Chondrocyte (in vitro differentiated cells): ENCODE data around the gene SHROOM2. TPM values are rescaled to one million over a fixed set of nuclear protein-coding genes. Genes with fewer than 3 reads are reported as not detected.

Experiments used
- DNase-seq: peaks from one replicate; pipeline ENCODE4 v3.0.0; 2021; ENCODE audit warnings: mixed read lengths, low spot score
- H3K27ac Mint-ChIP-seq: one replicate; pipeline ENCODE4 v1.8.0; 2021; ENCODE audit warnings: mild to moderate bottlenecking, moderate library complexity, mixed read lengths; ENCODE audit not compliant: unreplicated experiment
- H3K27me3 Mint-ChIP-seq: 2 replicates; pipeline ENCODE4 v1.8.0; 2021; ENCODE audit warnings: low read depth, mixed read lengths
- H3K36me3 Mint-ChIP-seq: 2 replicates; pipeline ENCODE4 v1.8.0; 2021; ENCODE audit warnings: low read depth, mixed read lengths
- H3K4me1 Mint-ChIP-seq: 2 replicates; pipeline ENCODE4 v1.8.0; 2021; ENCODE audit warnings: low read depth, mild to moderate bottlenecking, mixed read lengths
- H3K4me3 Mint-ChIP-seq: one replicate; pipeline ENCODE4 v1.8.0; 2021; ENCODE audit warnings: mild to moderate bottlenecking, moderate library complexity, mixed read lengths; ENCODE audit not compliant: unreplicated experiment
- H3K9me3 Mint-ChIP-seq: 2 replicates; pipeline ENCODE4 v1.8.0; 2021; ENCODE audit warnings: low read depth, mixed read lengths
- CTCF ChIP-seq: fragments of 200-600 bp; sonication (generic); IDR thresholded peaks from 2 replicates; pipeline ENCODE4 v1.5.0; 2021; ENCODE audit warnings: antibody characterized with exemption, mild to moderate bottlenecking, moderate library complexity
- total RNA-seq: library from RNA; stranded (reverse); gene quantifications from 3 replicates; pipeline ENCODE4 v1.2.1, GENCODE V29; 2021

The SHROOM2 gene
- total RNA-seq, 1 donor from 2014 or later: 4.4 TPM

DNA sequence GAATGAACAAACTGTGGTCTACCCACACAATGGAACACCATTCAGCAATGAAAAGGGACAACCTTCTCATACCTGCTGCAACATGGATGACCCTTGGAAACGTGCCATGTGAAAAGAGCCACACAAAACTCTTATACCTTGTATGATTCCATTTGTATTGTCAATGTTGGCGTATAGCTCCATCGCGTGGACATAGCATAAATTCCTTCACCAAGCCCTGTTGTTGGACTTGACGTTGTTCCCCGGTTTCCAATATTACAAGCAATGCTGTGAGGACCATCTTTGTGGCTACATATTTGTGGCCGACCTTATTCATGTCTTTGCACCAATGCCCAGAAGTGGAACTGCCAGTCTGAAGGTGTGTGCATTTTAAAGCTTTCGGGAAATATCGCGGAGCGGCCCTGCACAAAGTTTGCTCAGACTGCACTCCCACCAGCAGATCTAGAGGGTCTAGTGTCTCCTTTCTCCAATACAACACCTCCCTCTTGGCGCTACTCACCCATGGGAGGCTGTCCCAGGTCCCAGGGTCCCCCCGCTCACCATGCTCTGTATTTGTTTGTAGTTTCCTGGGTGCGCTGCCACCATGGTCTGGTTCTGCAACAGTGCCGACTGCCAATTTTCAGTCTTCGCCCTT, 180.7 kb downstream of the SHROOM2 start, which contains the start of gene CLDN34:
Gene CLDN34, plus strand, starts transcription at position 584 of the 634 bp plus-strand sequence. Its CDS starts 0 bp downstream, at position 584.
- Mint-ChIP-seq H3K27ac (no peak within 1 kb of the TSS), H3K4me3 (no peak within 1 kb of the TSS), H3K9me3 (peaks cover 10% of the 10 kb centered on the region), H3K4me1 (no peaks in the 10 kb centered on the region), H3K27me3 (no peaks in the 10 kb centered on the region), H3K36me3 (peaks cover 2% of the 10 kb centered on the region)
- no peak for DNase-seq
- TF ChIP-seq CTCF: no peak

DNA sequence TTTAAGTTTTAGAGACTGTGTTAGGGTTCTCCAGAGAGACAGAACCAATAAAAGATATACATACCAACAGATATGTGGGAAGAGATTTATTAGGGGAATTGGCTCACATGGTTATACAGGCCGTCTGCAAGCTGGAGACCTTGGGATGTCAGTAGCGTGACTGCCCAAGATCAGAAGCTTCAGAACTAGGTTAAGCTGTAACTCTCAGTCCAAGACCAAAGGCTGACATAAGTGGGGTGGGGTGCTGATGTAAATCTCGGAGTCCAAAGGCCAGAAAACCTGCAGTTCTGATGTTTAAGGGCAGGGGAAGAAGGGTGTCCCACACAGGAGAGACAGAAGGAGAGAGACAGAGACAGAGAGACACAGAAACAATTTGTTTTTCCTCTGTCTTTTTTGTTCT, 191.4 kb downstream of the SHROOM2 start:
- Mint-ChIP-seq H3K27ac (no peak overlapping the region), H3K27me3 (no peaks in the 10 kb centered on the region), H3K9me3 (peaks cover 14% of the 10 kb centered on the region), H3K4me3 (no peak overlapping the region), H3K36me3 (no peaks in the 10 kb centered on the region), H3K4me1 (no peaks in the 10 kb centered on the region)
- no peak for TF ChIP-seq CTCF
- DNase-seq: no peak

DNA sequence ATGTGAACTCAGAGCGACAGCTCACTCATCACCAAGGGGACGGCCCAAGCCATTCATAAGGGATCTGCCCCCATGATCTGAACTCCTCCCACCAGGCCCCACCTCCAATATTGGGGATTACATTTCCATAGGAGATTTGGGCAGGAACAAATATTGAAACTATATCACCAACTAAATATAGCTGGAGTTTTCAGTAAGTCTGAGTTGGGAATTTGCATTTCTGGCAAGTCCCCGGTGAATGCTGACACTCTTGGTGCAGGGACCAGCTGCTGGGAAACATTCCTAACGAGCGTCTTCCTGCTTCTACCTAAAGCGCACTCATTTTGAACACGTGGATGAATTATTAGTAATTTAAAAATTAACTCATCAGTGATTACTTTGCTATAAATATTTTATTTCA, 194.2 kb downstream of the SHROOM2 start:
- TF ChIP-seq CTCF: no peak
- Mint-ChIP-seq H3K4me3 (no peak overlapping the region), H3K27ac (no peak overlapping the region), H3K9me3 (peaks cover 13% of the 10 kb centered on the region), H3K36me3 (no peaks in the 10 kb centered on the region), H3K4me1 (no peaks in the 10 kb centered on the region), H3K27me3 (no peaks in the 10 kb centered on the region)
- DNase-seq: no peak

GRCh38 chrX:9980927-9981326, 194.7 kb downstream of the SHROOM2 start:
- peaks cover 11% of the 10 kb centered on the region for H3K9me3 Mint-ChIP-seq
- H3K4me3 Mint-ChIP-seq: no peak overlapping the region
- no peaks in the 10 kb centered on the region for H3K27me3 Mint-ChIP-seq
- H3K27ac Mint-ChIP-seq: no peak overlapping the region
- H3K36me3 Mint-ChIP-seq: no peaks in the 10 kb centered on the region
- H3K4me1 Mint-ChIP-seq: no peaks in the 10 kb centered on the region
- DNase-seq: no peak
- TF ChIP-seq CTCF: no peak

DNA sequence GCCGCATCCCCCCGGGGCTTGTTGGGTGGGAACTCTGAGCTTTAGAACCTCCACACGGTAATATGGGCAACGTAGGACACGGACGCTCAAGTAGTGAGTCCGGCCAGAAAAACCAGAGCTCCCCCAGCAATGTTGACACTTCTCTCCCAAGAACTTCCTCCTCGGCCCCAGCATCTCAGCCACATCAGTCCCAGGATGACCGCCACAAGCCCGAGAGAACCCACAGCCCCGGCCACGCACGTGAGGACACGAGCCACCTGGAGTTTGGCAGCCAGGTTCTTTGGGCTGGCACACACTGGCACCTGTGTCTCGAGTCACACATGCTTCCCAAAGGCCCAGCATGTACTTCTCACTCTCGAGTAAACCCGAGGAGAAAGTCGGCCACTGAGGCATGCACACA, 197.2 kb downstream of the SHROOM2 start:
- DNase-seq: no peak
- no peak for TF ChIP-seq CTCF
- Mint-ChIP-seq H3K4me3 (no peak overlapping the region), H3K36me3 (no peaks in the 10 kb centered on the region), H3K27ac (no peak overlapping the region), H3K27me3 (no peaks in the 10 kb centered on the region), H3K4me1 (no peaks in the 10 kb centered on the region), H3K9me3 (peaks cover 8% of the 10 kb centered on the region)
